Measurements from ENCODE around the gene FRMPD4.
"Not testable (repeated sequence)": the region's sequence is repeated elsewhere in the genome, so short reads cannot be mapped to it uniquely, and the experiment has no call there.

The FRMPD4 gene

GRCh38 chrX:12441381-12442128 is 303.3 kb downstream of the FRMPD4 start:
- no peak for DNase-seq (ENCODE audit: low spot score)

GRCh38 chrX:12443534-12444098 is 305.3 kb downstream of the FRMPD4 start:
- DNase-seq (ENCODE audit: low spot score) = no peak

GRCh38 chrX:12446342-12447075 is 308.2 kb downstream of the FRMPD4 start:
- no peak for DNase-seq (ENCODE audit: low spot score)

GRCh38 chrX:12447448-12448064 is 309.3 kb downstream of the FRMPD4 start:
- DNase-seq (ENCODE audit: low spot score) = no peak

GRCh38 chrX:12452268-12452667 is 314.0 kb downstream of the FRMPD4 start:
- DNase-seq (ENCODE audit: low spot score) = no peak

- DNase-seq (ENCODE audit: low spot score) = no peak
Observed at GRCh38 chrX:12460929-12461328, 322.7 kb downstream of the FRMPD4 start.

- no peak for DNase-seq (ENCODE audit: low spot score)
Observed at GRCh38 chrX:12463052-12463451, 324.8 kb downstream of the FRMPD4 start.

- no peak for DNase-seq (ENCODE audit: low spot score)
Observed at GRCh38 chrX:12463873-12464272, 325.6 kb downstream of the FRMPD4 start.

GRCh38 chrX:12467321-12467720 is 329.0 kb downstream of the FRMPD4 start:
- DNase-seq (ENCODE audit: low spot score) = no peak

- no peak for DNase-seq (ENCODE audit: low spot score)
Observed at GRCh38 chrX:12469296-12469695, 331.0 kb downstream of the FRMPD4 start.

- DNase-seq (ENCODE audit: low spot score) = no peak
Observed at GRCh38 chrX:12471061-12471460, 332.8 kb downstream of the FRMPD4 start.

GRCh38 chrX:12480956-12481355 is 342.7 kb downstream of the FRMPD4 start:
- DNase-seq (ENCODE audit: low spot score) = no peak

GRCh38 chrX:12488220-12488619 is 349.9 kb downstream of the FRMPD4 start:
- no peak for DNase-seq (ENCODE audit: low spot score)

- DNase-seq (ENCODE audit: low spot score) = no peak
Observed at GRCh38 chrX:12488771-12489170, 350.5 kb downstream of the FRMPD4 start.

- no peak for DNase-seq (ENCODE audit: low spot score)
Observed at GRCh38 chrX:12489341-12489740, 351.1 kb downstream of the FRMPD4 start.

- DNase-seq (ENCODE audit: low spot score) = no peak
Observed at GRCh38 chrX:12494400-12495138, 356.3 kb downstream of the FRMPD4 start.

- DNase-seq (ENCODE audit: low spot score) = no peak
Observed at GRCh38 chrX:12496343-12496742, 358.1 kb downstream of the FRMPD4 start.

- no peak for DNase-seq (ENCODE audit: low spot score)
Observed at GRCh38 chrX:12497832-12498591, 359.7 kb downstream of the FRMPD4 start.

GRCh38 chrX:12505127-12505526 is 366.9 kb downstream of the FRMPD4 start:
- no peak for DNase-seq (ENCODE audit: low spot score)

GRCh38 chrX:12515384-12515783 is 377.1 kb downstream of the FRMPD4 start:
- not testable (repeated sequence) for DNase-seq (ENCODE audit: low spot score)

GRCh38 chrX:12526306-12526705 is 388.0 kb downstream of the FRMPD4 start:
- DNase-seq (ENCODE audit: low spot score) = no peak
